SK-N-SH treated with all-trans-retinoic acid at 6 μM for 48 hours (cell line): ENCODE measurements around the gene VGLL2.
A peak's percentile ranks its signal among the peaks of the same experiment; 100 is the strongest.

ENCODE experiments used
- ATAC-seq: fragments of 200-7000 bp; cut with Tn5 transposase; 3 replicates; pipeline ENCODE4 v1.9.1; 2020; ENCODE audit warnings: mild to moderate bottlenecking, moderate library complexity
- ARNTL ChIP-seq: fragments of 450-650 bp; formaldehyde crosslinking; IDR thresholded peaks from 2 replicates; pipeline ENCODE4 v1.5.0; 2020; ENCODE audit warnings: low read depth, mild to moderate bottlenecking, moderate library complexity, borderline replicate concordance
- BACH2 ChIP-seq: fragments of 250-450 bp; sonication (Bioruptor Pico); IDR thresholded peaks from 2 replicates; pipeline ENCODE4 v1.9.0; 2021; ENCODE audit warnings: mild to moderate bottlenecking, borderline replicate concordance
- CREB5 ChIP-seq: fragments of 250-450 bp; sonication (Bioruptor Pico); IDR thresholded peaks from 2 replicates; pipeline ENCODE4 v1.5.1; 2020; ENCODE audit warnings: low read depth, mild to moderate bottlenecking, moderate library complexity
- CSRNP3 ChIP-seq: fragments of 250-450 bp; sonication (Bioruptor Pico); IDR thresholded peaks from 2 replicates; pipeline ENCODE4 v1.5.1; 2021; ENCODE audit warnings: mild to moderate bottlenecking, moderate library complexity
- ESRRG ChIP-seq: fragments of 250-450 bp; sonication (Bioruptor Pico); IDR thresholded peaks from 2 replicates; pipeline ENCODE4 v1.6.1; 2021; ENCODE audit warnings: mild to moderate bottlenecking
- GLIS3 ChIP-seq: fragments of 250-450 bp; sonication (Bioruptor Pico); IDR thresholded peaks from 2 replicates; pipeline ENCODE4 v1.5.0; 2020; ENCODE audit warnings: mild to moderate bottlenecking, moderate library complexity
- OSR1 ChIP-seq: fragments of 250-450 bp; sonication (Bioruptor Pico); IDR thresholded peaks from 2 replicates; pipeline ENCODE4 v1.8.0; 2022; ENCODE audit warnings: moderate library complexity, mild to moderate bottlenecking, inconsistent platforms
- PATZ1 ChIP-seq: fragments of 250-450 bp; sonication (Bioruptor Pico); IDR thresholded peaks from 2 replicates; pipeline ENCODE4 v1.8.0; 2020; ENCODE audit warnings: mild to moderate bottlenecking, moderate library complexity, borderline replicate concordance
- POU6F1 ChIP-seq: fragments of 250-450 bp; sonication (Bioruptor Pico); IDR thresholded peaks from 2 replicates; pipeline ENCODE4 v1.8.0; 2021; ENCODE audit warnings: low read depth, mild to moderate bottlenecking, moderate library complexity, borderline replicate concordance
- PPARA ChIP-seq: fragments of 250-450 bp; sonication (Bioruptor Pico); IDR thresholded peaks from 2 replicates; pipeline ENCODE4 v1.5.0; 2020; ENCODE audit warnings: mild to moderate bottlenecking, borderline replicate concordance
- RARB ChIP-seq: fragments of 250-450 bp; sonication (Bioruptor Pico); IDR thresholded peaks from 2 replicates; pipeline ENCODE4 v1.8.0; 2021; ENCODE audit warnings: mild to moderate bottlenecking, moderate library complexity
- TCF4 ChIP-seq: fragments of 250-450 bp; sonication (Bioruptor Pico); IDR thresholded peaks from 2 replicates; pipeline ENCODE4 v1.8.0; 2021; ENCODE audit warnings: mild to moderate bottlenecking, moderate library complexity, borderline replicate concordance
- TSHZ2 ChIP-seq: fragments of 250-450 bp; sonication (Bioruptor Pico); IDR thresholded peaks from 2 replicates; pipeline ENCODE4 v1.5.0; 2020; ENCODE audit warnings: mild to moderate bottlenecking, moderate library complexity
- ZC3H10 ChIP-seq: fragments of 250-450 bp; sonication (Bioruptor Pico); IDR thresholded peaks from 2 replicates; pipeline ENCODE4 v1.5.1; 2021; ENCODE audit warnings: mild to moderate bottlenecking, moderate library complexity
- ZFP3 ChIP-seq: fragments of 250-450 bp; sonication (Bioruptor Pico); IDR thresholded peaks from 2 replicates; pipeline ENCODE4 v1.5.0; 2020; ENCODE audit warnings: mild to moderate bottlenecking, moderate library complexity
- ZNF565 ChIP-seq: fragments of 450-650 bp; formaldehyde crosslinking; conservative IDR thresholded peaks from 2 replicates; pipeline ENCODE4 v1.5.0; 2020; ENCODE audit warnings: low read depth, mild to moderate bottlenecking, moderate library complexity
- ZNF70 ChIP-seq: fragments of 450-650 bp; formaldehyde crosslinking; IDR thresholded peaks from 2 replicates; pipeline ENCODE4 v1.5.0; 2020; ENCODE audit warnings: mild to moderate bottlenecking, moderate library complexity
- ZNF8 ChIP-seq: fragments of 450-650 bp; formaldehyde crosslinking; IDR thresholded peaks from 2 replicates; pipeline ENCODE4 v1.5.0; 2020; ENCODE audit warnings: mild to moderate bottlenecking, moderate library complexity

The VGLL2 gene

GRCh38 chr6:117275711-117276110, 10.4 kb downstream of the VGLL2 start:
- TF ChIP-seq ZC3H10 (CRISPR knock-in tag), result no peak
- ATAC-seq, result no peak

GRCh38 chr6:117276778-117277316, 11.5 kb downstream of the VGLL2 start:
- no peak for ATAC-seq
- TF ChIP-seq RARB (CRISPR knock-in tag) (no peak), ZNF70 (CRISPR knock-in tag) (no peak)

- TF ChIP-seq GLIS3 (CRISPR knock-in tag) (no peak), POU6F1 (CRISPR knock-in tag) (no peak), RARB (CRISPR knock-in tag) (no peak), CSRNP3 (no peak), ZNF565 (CRISPR knock-in tag) (no peak), ZNF70 (CRISPR knock-in tag) (no peak), OSR1 (no peak)
- peak; percentile 77 for ATAC-seq
Measured at GRCh38 chr6:117280922-117281321, 15.6 kb downstream of the VGLL2 start.

GRCh38 chr6:117288083-117288715, 22.8 kb downstream of the VGLL2 start:
- no peak for ATAC-seq
- TF ChIP-seq GLIS3 (CRISPR knock-in tag) (no peak), CREB5 (no peak), ZFP3 (CRISPR knock-in tag) (no peak), ARNTL (CRISPR knock-in tag) (no peak), PATZ1 (CRISPR knock-in tag) (no peak), BACH2 (CRISPR knock-in tag) (no peak), PPARA (CRISPR knock-in tag) (no peak), POU6F1 (CRISPR knock-in tag) (no peak)

- no peak for ATAC-seq
- TF ChIP-seq ESRRG (CRISPR knock-in tag) (no peak), CREB5 (no peak), ZNF8 (CRISPR knock-in tag) (no peak), ZFP3 (CRISPR knock-in tag) (no peak), CSRNP3 (no peak), TCF4 (CRISPR knock-in tag) (no peak), TSHZ2 (CRISPR knock-in tag) (no peak), RARB (CRISPR knock-in tag) (no peak), GLIS3 (CRISPR knock-in tag) (no peak), ZNF565 (CRISPR knock-in tag) (no peak)
Measured at GRCh38 chr6:117290173-117290846, 25.0 kb downstream of the VGLL2 start.
